ENCODE measurements around the gene DNM3. TPM values are rescaled to one million over a fixed set of nuclear protein-coding genes. Genes with fewer than 3 reads are reported as not detected.

DNM3 gene
- polyA plus RNA-seq, 3 donors from 2014 or later: 0.52 to 1.2 (median 0.99) TPM

DNA sequence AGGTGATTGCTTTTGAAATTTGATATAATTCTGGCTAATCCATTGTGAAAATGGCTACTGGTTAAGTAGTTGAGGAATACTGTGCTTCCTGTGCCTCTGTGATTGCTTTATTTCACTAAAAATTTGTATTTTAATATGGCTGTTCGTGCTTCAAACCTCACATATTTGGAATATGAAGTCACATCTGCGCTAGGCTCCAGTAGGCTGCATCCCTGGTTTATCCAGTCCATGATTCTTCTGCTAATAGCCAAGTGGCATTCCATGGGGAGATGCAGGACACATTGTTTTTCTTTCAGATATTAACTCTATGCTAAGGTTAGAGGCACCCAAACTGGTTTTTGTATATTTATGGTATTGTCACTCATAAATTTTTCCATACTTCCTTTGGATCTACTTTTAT is 25.9 kb downstream of the DNM3 start:
- H3K4me3 Mint-ChIP-seq: no peak overlapping the region
- H3K9me3 Mint-ChIP-seq: no peaks in the 10 kb centered on the region
- peaks cover 1 to 7% (median 5%) of the 10 kb centered on the region in 3 donors for H3K27me3 Mint-ChIP-seq (ENCODE audit: low read depth in 3 of 3)
- H3K4me1 Mint-ChIP-seq: no peaks in the 10 kb centered on the region
- H3K27ac Mint-ChIP-seq: no peak overlapping the region
- no peaks in the 10 kb centered on the region for H3K36me3 Mint-ChIP-seq
- no peak for DNase-seq

DNA sequence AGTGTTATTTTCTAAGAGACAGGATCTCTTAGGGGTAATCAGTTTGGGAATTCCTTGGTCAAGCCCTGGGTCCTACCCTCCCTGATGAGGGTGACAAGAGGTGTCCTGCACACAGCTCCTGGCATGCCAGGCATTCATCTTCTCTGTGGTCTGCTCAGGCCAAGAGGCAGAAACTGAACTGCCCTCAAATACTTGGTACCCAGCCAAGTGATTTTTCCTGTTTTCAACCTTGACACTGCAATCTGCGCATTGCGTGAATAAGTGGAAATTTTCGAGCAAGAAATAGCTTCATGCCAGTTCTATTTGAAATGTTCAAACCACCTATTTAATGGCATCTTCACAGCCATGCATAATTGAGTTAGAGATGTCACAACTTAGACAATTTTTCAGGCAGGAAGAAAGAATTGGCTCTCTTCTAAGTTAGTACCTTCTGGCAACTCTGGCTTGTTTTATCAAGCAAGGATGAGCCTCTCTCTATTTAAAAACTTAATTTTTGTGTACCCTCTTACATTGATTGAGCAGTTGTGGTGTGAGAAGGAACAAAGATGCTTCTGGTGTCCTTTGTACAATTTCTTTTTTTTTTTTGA is 27.0 kb downstream of the DNM3 start:
- Mint-ChIP-seq H3K27me3 (ENCODE audit: low read depth in 3 of 3) (peaks cover 1 to 5% (median 4%) of the 10 kb centered on the region in 3 donors), H3K27ac (no peak overlapping the region)
- DNase-seq: no peak

GRCh38 chr1:171869097-171869496 is 27.8 kb downstream of the DNM3 start:
- H3K27ac Mint-ChIP-seq: no peak overlapping the region
- no peaks in the 10 kb centered on the region for H3K4me1 Mint-ChIP-seq
- no peaks in the 10 kb centered on the region for H3K36me3 Mint-ChIP-seq
- no peak overlapping the region for H3K4me3 Mint-ChIP-seq
- no peaks in the 10 kb centered on the region for H3K9me3 Mint-ChIP-seq
- H3K27me3 Mint-ChIP-seq (ENCODE audit: low read depth in 3 of 3): peaks cover 1 to 5% (median 4%) of the 10 kb centered on the region in 3 donors
- no peak for DNase-seq

More for the DNA sequence above, 27.0 kb downstream of the DNM3 start:
- Mint-ChIP-seq H3K4me1 (no peaks in the 10 kb centered on the region), H3K36me3 (no peaks in the 10 kb centered on the region), H3K9me3 (no peaks in the 10 kb centered on the region), H3K4me3 (no peak overlapping the region)

DNA sequence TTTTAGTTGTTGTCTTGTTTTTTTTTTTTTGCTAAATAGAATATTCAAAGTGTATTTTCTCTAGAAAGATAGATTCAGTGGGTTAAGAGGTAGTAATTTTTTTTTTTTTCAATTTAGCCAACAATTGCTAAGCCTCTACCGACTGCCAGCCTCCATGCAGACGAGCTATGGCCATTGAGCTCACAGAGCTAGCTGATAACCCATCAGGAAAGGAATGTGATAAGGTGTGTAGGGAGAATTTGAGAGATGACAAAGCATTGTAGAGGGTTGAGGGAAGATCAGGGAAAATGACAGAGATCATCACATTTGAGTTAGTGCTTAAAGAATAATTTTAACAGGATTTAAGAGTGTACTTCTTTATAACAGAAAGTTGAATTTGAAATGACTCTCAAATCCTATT is 30.6 kb downstream of the DNM3 start:
- H3K36me3 Mint-ChIP-seq: peaks cover 0 to 3% (median 0%) of the 10 kb centered on the region in 3 donors
- H3K27ac Mint-ChIP-seq: no peak overlapping the region
- peaks cover 1 to 9% (median 5%) of the 10 kb centered on the region in 3 donors for H3K27me3 Mint-ChIP-seq (ENCODE audit: low read depth in 3 of 3)

GRCh38 chr1:171872430-171872829 is 31.1 kb downstream of the DNM3 start:
- no peak overlapping the region for H3K4me3 Mint-ChIP-seq
- H3K9me3 Mint-ChIP-seq: no peaks in the 10 kb centered on the region
- peaks cover 1 to 9% (median 5%) of the 10 kb centered on the region in 3 donors for H3K27me3 Mint-ChIP-seq (ENCODE audit: low read depth in 3 of 3)
- H3K4me1 Mint-ChIP-seq: no peaks in the 10 kb centered on the region
- DNase-seq: no peak
- no peak overlapping the region for H3K27ac Mint-ChIP-seq
- H3K36me3 Mint-ChIP-seq: peaks cover 0 to 3% (median 0%) of the 10 kb centered on the region in 3 donors

More for the DNA sequence above, 30.6 kb downstream of the DNM3 start:
- no peak for DNase-seq
- H3K4me3 Mint-ChIP-seq: no peak overlapping the region
- no peaks in the 10 kb centered on the region for H3K4me1 Mint-ChIP-seq
- no peaks in the 10 kb centered on the region for H3K9me3 Mint-ChIP-seq

DNA sequence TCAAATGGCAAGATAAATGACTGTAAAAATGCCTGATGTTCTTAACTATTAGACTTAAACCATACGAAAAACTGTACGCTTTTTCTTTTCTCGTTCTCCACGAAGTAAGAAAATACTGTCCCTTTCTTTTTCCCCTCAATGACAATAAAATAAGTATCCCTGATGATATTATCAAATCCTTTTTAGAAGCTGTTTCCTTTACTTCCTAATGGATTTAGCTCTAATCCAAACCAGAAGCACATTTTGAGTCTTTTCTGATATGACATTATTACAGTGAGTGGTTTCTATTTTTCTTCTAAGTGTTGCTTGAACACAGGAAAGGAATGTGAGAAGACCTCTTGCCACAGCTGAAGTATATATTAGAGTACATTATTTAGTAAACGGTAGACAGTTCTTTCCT is 32.4 kb downstream of the DNM3 start:
- H3K4me1 Mint-ChIP-seq: no peaks in the 10 kb centered on the region
- peaks cover 0 to 3% (median 0%) of the 10 kb centered on the region in 3 donors for H3K36me3 Mint-ChIP-seq
- no peak overlapping the region for H3K4me3 Mint-ChIP-seq
- H3K9me3 Mint-ChIP-seq: no peaks in the 10 kb centered on the region
- H3K27ac Mint-ChIP-seq: no peak overlapping the region
- H3K27me3 Mint-ChIP-seq (ENCODE audit: low read depth in 3 of 3): peaks cover 1 to 9% (median 5%) of the 10 kb centered on the region in 3 donors
- no peak for DNase-seq

- H3K27me3 Mint-ChIP-seq (ENCODE audit: low read depth in 3 of 3): peaks cover 0 to 12% (median 2%) of the 10 kb centered on the region in 3 donors
- H3K9me3 Mint-ChIP-seq: no peaks in the 10 kb centered on the region
- DNase-seq: no peak
These were observed 36.4 kb downstream of the DNM3 start for GRCh38 chr1:171877701-171878100.

DNA sequence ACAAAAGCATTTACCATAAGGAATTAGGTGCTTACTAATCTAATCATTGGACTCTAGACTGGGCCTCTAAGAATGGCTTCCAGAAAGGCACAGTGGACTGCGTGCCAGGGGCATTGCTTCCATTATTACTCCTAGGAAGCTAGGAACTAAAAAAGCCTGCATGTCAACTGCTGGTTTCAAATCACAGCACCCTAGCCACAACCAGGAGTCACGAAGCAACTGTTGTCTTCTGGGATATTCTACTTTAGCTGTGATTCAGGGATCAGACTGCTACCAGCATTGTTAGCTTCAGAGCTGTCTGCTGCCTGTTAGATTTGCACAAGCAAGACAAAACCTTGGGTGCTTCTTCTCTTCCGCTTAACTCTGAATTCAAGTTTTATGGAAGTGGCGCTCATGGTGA is 38.3 kb downstream of the DNM3 start:
- DNase-seq: no peak
- H3K36me3 Mint-ChIP-seq: peaks cover 0 to 3% (median 0%) of the 10 kb centered on the region in 3 donors
- H3K27ac Mint-ChIP-seq: no peak overlapping the region
- no peaks in the 10 kb centered on the region for H3K4me1 Mint-ChIP-seq
- no peaks in the 10 kb centered on the region for H3K9me3 Mint-ChIP-seq
- H3K27me3 Mint-ChIP-seq (ENCODE audit: low read depth in 3 of 3): peaks cover 0 to 10% (median 5%) of the 10 kb centered on the region in 3 donors
- H3K4me3 Mint-ChIP-seq: no peak overlapping the region

More at GRCh38 chr1:171877701-171878100, 36.4 kb downstream of the DNM3 start:
- H3K36me3 Mint-ChIP-seq: peaks cover 0 to 3% (median 0%) of the 10 kb centered on the region in 3 donors
- no peak overlapping the region for H3K4me3 Mint-ChIP-seq
- H3K4me1 Mint-ChIP-seq: no peaks in the 10 kb centered on the region
- no peak overlapping the region for H3K27ac Mint-ChIP-seq

DNA sequence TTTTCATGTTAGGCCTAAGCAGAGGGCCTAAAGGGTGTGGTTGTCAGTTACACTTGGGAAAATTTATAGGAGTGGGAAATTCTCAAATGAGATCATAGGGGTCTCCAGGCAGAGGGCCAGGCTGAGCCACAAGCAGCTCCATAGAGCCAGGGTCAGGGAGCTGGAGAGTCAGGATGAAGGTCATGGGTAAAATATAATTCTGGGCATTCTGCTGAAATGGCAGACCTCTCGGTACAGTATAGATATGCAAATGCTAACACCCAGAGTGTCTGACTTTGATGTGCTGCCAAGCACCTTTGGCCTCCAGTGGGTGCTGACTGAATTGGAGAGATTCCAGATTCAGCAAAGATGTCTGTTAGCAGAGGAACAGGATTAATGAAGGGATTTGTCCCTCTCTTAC is 40.1 kb downstream of the DNM3 start:
- no peaks in the 10 kb centered on the region for H3K36me3 Mint-ChIP-seq
- DNase-seq: no peak
- H3K4me3 Mint-ChIP-seq: no peak overlapping the region

DNA sequence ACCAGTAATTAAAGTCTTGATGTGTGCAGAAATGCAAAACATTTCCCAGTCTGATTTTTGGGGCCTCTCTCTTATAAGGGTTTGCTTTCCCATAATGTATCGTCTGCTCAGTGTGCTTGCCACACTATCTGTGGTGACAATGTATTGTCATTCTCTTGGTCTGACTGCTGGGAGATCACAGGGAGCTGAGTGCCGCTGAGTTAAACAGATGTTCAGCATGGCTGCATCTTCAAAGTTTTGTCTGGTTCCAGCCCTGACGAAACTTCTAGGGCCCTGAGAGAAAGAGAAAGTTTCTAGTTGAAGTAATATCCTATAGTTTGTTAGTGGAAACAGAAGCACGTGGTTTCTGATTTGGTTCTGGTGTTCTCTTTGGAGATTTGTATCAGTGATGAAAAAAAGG is 42.6 kb downstream of the DNM3 start:
- no peaks in the 10 kb centered on the region for H3K36me3 Mint-ChIP-seq
- H3K4me1 Mint-ChIP-seq: no peaks in the 10 kb centered on the region
- no peak overlapping the region for H3K27ac Mint-ChIP-seq
- H3K27me3 Mint-ChIP-seq (ENCODE audit: low read depth in 3 of 3): peaks cover 0 to 5% (median 3%) of the 10 kb centered on the region in 3 donors
- H3K9me3 Mint-ChIP-seq: no peaks in the 10 kb centered on the region
- DNase-seq: no peak
- no peak overlapping the region for H3K4me3 Mint-ChIP-seq

More for the DNA sequence above, 40.1 kb downstream of the DNM3 start:
- Mint-ChIP-seq H3K4me1 (no peaks in the 10 kb centered on the region), H3K27me3 (ENCODE audit: low read depth in 3 of 3) (peaks cover 0 to 5% (median 3%) of the 10 kb centered on the region in 3 donors), H3K9me3 (no peaks in the 10 kb centered on the region), H3K27ac (no peak overlapping the region)

DNA sequence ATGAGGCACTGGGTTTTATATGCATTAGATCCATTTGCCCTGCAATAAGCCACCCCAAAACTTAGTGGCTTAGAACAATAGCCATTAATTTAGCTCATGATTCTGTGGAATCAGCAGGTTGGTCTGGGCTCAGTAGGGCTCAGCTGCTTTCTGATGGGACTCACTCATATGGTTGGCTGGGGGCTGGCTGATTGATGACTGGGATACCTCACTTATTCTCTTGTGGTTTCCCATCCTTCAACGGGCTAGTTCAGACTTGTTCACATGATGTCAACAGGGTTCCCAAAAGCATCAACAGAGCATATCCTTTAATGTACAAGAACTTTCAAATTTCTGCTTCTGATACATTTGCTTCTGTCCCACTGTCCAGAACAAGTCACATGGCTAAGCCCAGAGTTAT is 43.2 kb downstream of the DNM3 start:
- no peaks in the 10 kb centered on the region for H3K36me3 Mint-ChIP-seq
- DNase-seq: no peak
- no peak overlapping the region for H3K27ac Mint-ChIP-seq
- no peak overlapping the region for H3K4me3 Mint-ChIP-seq
- H3K27me3 Mint-ChIP-seq (ENCODE audit: low read depth in 3 of 3): peaks cover 0 to 5% (median 3%) of the 10 kb centered on the region in 3 donors
- H3K4me1 Mint-ChIP-seq: no peaks in the 10 kb centered on the region
- no peaks in the 10 kb centered on the region for H3K9me3 Mint-ChIP-seq

GRCh38 chr1:171890131-171890530 is 48.8 kb downstream of the DNM3 start:
- Mint-ChIP-seq H3K4me3 (no peak overlapping the region), H3K36me3 (no peaks in the 10 kb centered on the region), H3K4me1 (no peaks in the 10 kb centered on the region), H3K27ac (no peak overlapping the region), H3K27me3 (ENCODE audit: low read depth in 3 of 3) (no peaks in the 10 kb centered on the region), H3K9me3 (no peaks in the 10 kb centered on the region)
- DNase-seq: no peak

DNA sequence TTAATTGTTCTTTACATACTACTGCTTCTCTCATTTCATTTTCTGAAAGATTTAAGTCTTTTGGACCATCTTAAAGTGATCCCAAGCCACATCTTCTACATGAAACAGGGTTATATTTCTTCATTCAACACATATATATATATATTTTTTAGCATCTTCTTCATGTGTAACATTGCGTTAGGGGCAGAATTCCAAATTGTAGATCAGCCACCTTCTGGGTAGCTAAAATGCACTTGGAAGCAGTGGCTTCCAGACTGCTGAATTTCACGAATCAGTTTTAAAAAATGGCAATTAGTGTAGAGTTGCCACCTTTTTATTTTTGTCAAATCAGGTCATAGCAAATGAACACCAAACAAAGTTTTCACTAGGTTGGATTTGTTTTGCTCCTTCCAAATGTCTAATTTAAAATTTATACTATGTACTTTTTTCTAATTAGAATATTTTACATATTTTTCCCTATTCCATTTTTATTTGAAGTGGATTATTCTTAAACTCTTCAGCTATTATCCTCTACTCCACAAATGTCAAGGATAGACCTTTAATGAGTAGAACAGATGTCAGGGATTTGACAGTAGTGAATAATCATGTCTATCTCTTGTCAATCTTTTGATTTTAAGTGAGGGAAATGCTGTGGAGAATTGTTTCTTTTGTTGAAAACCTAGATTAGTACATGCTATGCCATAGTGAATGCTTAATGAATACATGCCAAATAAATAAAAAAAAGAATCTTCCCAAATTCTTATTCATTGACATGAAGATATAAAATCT is 55.8 kb downstream of the DNM3 start:
- H3K27me3 Mint-ChIP-seq (ENCODE audit: low read depth in 3 of 3): peaks cover 0 to 9% (median 0%) of the 10 kb centered on the region in 3 donors
- DNase-seq: no peak
- peaks cover 0 to under 1% of the 10 kb centered on the region in 2 donors for H3K4me1 Mint-ChIP-seq
- H3K4me3 Mint-ChIP-seq: no peak overlapping the region
- no peaks in the 10 kb centered on the region for H3K9me3 Mint-ChIP-seq
- no peaks in the 10 kb centered on the region for H3K36me3 Mint-ChIP-seq
- H3K27ac Mint-ChIP-seq: no peak overlapping the region

DNA sequence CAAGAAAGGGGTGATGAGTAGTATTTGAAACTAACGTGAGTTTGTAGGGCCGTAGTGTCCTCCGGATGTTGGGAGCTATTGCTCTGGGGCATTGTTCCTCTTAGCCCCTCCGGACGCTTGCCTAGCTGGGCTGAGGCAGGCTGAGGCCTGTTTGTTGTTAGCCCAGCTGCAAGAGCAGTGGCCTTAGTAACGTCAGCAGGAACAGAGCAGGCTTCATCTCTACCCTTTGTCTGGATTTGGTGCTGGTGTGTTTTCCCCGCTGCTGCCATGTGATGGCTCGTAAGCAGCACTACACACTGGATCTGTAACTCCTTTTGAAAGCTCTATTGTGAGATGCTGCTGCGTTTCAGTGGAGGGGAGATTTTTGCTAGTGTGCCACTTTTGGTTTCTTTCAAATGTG is 57.6 kb downstream of the DNM3 start:
- peaks cover 0 to 9% (median 0%) of the 10 kb centered on the region in 3 donors for H3K27me3 Mint-ChIP-seq (ENCODE audit: low read depth in 3 of 3)
- H3K9me3 Mint-ChIP-seq: no peaks in the 10 kb centered on the region
- H3K27ac Mint-ChIP-seq: no peak overlapping the region
- DNase-seq: no peak
- no peak overlapping the region for H3K4me3 Mint-ChIP-seq
- no peaks in the 10 kb centered on the region for H3K36me3 Mint-ChIP-seq
- peaks cover 4 to 5% of the 10 kb centered on the region in 2 donors for H3K4me1 Mint-ChIP-seq

Data from immature natural killer cell (primary cell).